ENCODE measurements around the gene SDK1.

GRCh38 chr7:3564231-3564630 is 263.2 kb downstream of the SDK1 start:
- TF ChIP-seq, protein P1, sequence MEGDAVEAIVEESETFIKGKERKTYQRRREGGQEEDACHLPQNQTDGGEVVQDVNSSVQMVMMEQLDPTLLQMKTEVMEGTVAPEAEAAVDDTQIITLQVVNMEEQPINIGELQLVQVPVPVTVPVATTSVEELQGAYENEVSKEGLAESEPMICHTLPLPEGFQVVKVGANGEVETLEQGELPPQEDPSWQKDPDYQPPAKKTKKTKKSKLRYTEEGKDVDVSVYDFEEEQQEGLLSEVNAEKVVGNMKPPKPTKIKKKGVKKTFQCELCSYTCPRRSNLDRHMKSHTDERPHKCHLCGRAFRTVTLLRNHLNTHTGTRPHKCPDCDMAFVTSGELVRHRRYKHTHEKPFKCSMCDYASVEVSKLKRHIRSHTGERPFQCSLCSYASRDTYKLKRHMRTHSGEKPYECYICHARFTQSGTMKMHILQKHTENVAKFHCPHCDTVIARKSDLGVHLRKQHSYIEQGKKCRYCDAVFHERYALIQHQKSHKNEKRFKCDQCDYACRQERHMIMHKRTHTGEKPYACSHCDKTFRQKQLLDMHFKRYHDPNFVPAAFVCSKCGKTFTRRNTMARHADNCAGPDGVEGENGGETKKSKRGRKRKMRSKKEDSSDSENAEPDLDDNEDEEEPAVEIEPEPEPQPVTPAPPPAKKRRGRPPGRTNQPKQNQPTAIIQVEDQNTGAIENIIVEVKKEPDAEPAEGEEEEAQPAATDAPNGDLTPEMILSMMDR (IDR thresholded peaks at IDR 0.05), result no peak
- no peak for TF ChIP-seq POLR2A (IDR thresholded peaks at IDR 0.05)
